HepG2 (cell line): ENCODE results near the gene TNMD. TPM values are rescaled to one million over a fixed set of nuclear protein-coding genes. Genes with fewer than 3 reads are reported as not detected.

Source experiments
- ATAC-seq: fragments of 200-7000 bp; cut with Tn5 transposase; 3 replicates; pipeline ENCODE4 v1.9.1; 2020; ENCODE audit warnings: mild to moderate bottlenecking, moderate library complexity
- BruUV-seq: library from RNA; stranded (reverse); fragments of 400-500 nt; replicated peaks from 2 replicates; lab custom pipeline; 2021; lab: Mats Ljungman, UMichigan
- CTCF ChIA-PET: fragments of 300-600 bp; formaldehyde crosslinking; extraction: SDS; loops from one replicate; lab custom pipeline; 2021; ENCODE audit warnings: low total read pairs, inconsistent platforms, low intra/inter-chr PET ratio; lab: Yijun Ruan, JAX
- POLR2A ChIA-PET: fragments of 350-600 bp; sonication (Branson Sonifier 250); formaldehyde crosslinking; loops from one replicate; lab custom pipeline; 2020; ENCODE audit warnings: antibody characterized with exemption, inconsistent platforms; lab: Yijun Ruan, JAX
- DNase-seq: peaks from one replicate; pipeline ENCODE4 v3.0.0-alpha.2; 2015; ENCODE audit warnings: low spot score
- FAIRE-seq: peaks from 3 replicates; lab custom pipeline; 2011; peaks lifted over from hg19 to GRCh38; lab: Jason Lieb, UNC
- H2AFZ ChIP-seq: one replicate; pipeline ENCODE4 v1.6.1; 2011; ENCODE audit warnings: low read length, inconsistent platforms
- H3K27ac ChIP-seq: fragments of 300-600 bp; 3 replicates; pipeline ENCODE4 v1.8.0; 2011; ENCODE audit warnings: mixed run types, mild to moderate bottlenecking, mixed read lengths, low read length, inconsistent platforms; ENCODE audit not compliant: insufficient read depth; ENCODE audit errors: extremely low read length
- H3K27me3 ChIP-seq, 2 experiments: fragments of 200-600 bp in 1 of 2; 2 replicates in 1 of 2; 3 replicates in 1 of 2; pipeline versions ENCODE4 v1.6.0 to v1.8.0; 2011; ENCODE audit warnings: low read length in 2 of 2, mild to moderate bottlenecking in 2 of 2, moderate library complexity in 2 of 2, inconsistent platforms in 1 of 2; ENCODE audit not compliant: insufficient read depth in 2 of 2, control insufficient read depth in 1 of 2
- H3K36me3 ChIP-seq, 2 experiments: fragments of 200-600 bp in 1 of 2; replicated peaks in 1 of 2; 2 replicates in 1 of 2; 3 replicates in 1 of 2; pipeline versions ENCODE4 v1.5.1 to v1.8.0; 2011; ENCODE audit warnings: low read length in 2 of 2, inconsistent platforms in 1 of 2; ENCODE audit not compliant: insufficient read depth in 2 of 2, control insufficient read depth in 1 of 2
- H3K4me1 ChIP-seq: 2 replicates; pipeline ENCODE4 v1.5.1; 2012; ENCODE audit warnings: low read length, inconsistent platforms; ENCODE audit not compliant: insufficient read depth
- H3K4me2 ChIP-seq: 2 replicates; pipeline ENCODE4 v1.6.0; 2011; ENCODE audit warnings: low read depth, low read length, inconsistent platforms
- H3K4me3 ChIP-seq, 3 experiments: fragments of 200-600 bp in 1 of 3; sonication (generic), shearing (Covaris generic) in 1 of 3; replicated peaks in 1 of 3; 2 replicates each; pipeline ENCODE4 v1.5.1; 2011 to 2016; ENCODE audit warnings: low read length in 3 of 3, inconsistent platforms in 2 of 3, low read depth in 2 of 3, mild to moderate bottlenecking in 2 of 3, control low read depth in 1 of 3, mixed read lengths in 1 of 3; ENCODE audit not compliant: insufficient read depth in 1 of 3
- H3K79me2 ChIP-seq: one replicate; pipeline ENCODE4 v1.6.1; 2011; ENCODE audit warnings: low read length, inconsistent platforms; ENCODE audit not compliant: insufficient read depth
- H3K9ac ChIP-seq: 2 replicates; pipeline ENCODE4 v1.6.0; 2011; ENCODE audit warnings: mild to moderate bottlenecking, low read depth, low read length, inconsistent platforms; ENCODE audit not compliant: insufficient read depth
- H3K9me3 ChIP-seq: 2 replicates; pipeline ENCODE4 v1.5.1; 2012; ENCODE audit warnings: mild to moderate bottlenecking, low read length
- H4K20me1 ChIP-seq: 2 replicates; pipeline ENCODE4 v1.6.0; 2011; ENCODE audit warnings: inconsistent platforms, mild to moderate bottlenecking, low read length, moderate library complexity; ENCODE audit not compliant: insufficient read depth
- ASH2L ChIP-seq: fragments of 300-600, 200-600 bp; sonication (generic); IDR thresholded peaks from 2 replicates; pipeline ENCODE4 v1.7.0; 2017; ENCODE audit warnings: low read depth, mild to moderate bottlenecking, moderate library complexity, mixed read lengths, low read length; ENCODE audit not compliant: insufficient read length
- CEBPG ChIP-seq: IDR thresholded peaks from 2 replicates; pipeline ENCODE4 v1.6.1; 2016
- GATAD2A ChIP-seq: IDR thresholded peaks from 2 replicates; pipeline ENCODE4 v1.6.1; 2016
- NBN ChIP-seq: fragments of 450-650 bp; conservative IDR thresholded peaks from 2 replicates; pipeline ENCODE4 v1.6.1; 2017
- POLR2A ChIP-seq, 2 experiments: IDR thresholded peaks; 2 replicates each; pipeline ENCODE4 v1.6.1; 2011; ENCODE audit warnings: low read depth in 2 of 2, low read length in 2 of 2, mild to moderate bottlenecking in 1 of 2, moderate library complexity in 1 of 2; ENCODE audit not compliant: insufficient read depth in 1 of 2
- POLR2G ChIP-seq: fragments of 200-400 bp; formaldehyde crosslinking; IDR thresholded peaks from 2 replicates; pipeline ENCODE4 v1.6.1; 2018; ENCODE audit warnings: mild to moderate bottlenecking, low read depth, low read length, moderate library complexity
- RXRB ChIP-seq: IDR thresholded peaks from 2 replicates; pipeline ENCODE4 v1.6.1; 2016; ENCODE audit warnings: borderline replicate concordance, missing genetic modification reagents, missing compliant biosample characterization
- SIX1 ChIP-seq: sonication (generic); formaldehyde crosslinking; IDR thresholded peaks from 2 replicates; pipeline ENCODE4 v1.4.0; 2020; ENCODE audit warnings: missing genetic modification reagents, borderline replicate concordance
- ZNF264 ChIP-seq: sonication (generic); formaldehyde crosslinking; IDR thresholded peaks from 2 replicates; pipeline ENCODE4 v1.4.0; 2020; ENCODE audit warnings: missing genetic modification reagents
- ZNF317 ChIP-seq: sonication (generic); formaldehyde crosslinking; IDR thresholded peaks from 2 replicates; pipeline ENCODE4 v1.5.0; 2020; ENCODE audit warnings: mild to moderate bottlenecking, missing genetic modification reagents
- ZNF407 ChIP-seq: sonication (generic); formaldehyde crosslinking; IDR thresholded peaks from one replicate; pipeline ENCODE4 v1.5.1; 2020; ENCODE audit warnings: mild to moderate bottlenecking, missing genetic modification reagents; ENCODE audit errors: not compliant biosample characterization
- ZNF546 ChIP-seq: sonication (generic); formaldehyde crosslinking; conservative IDR thresholded peaks from 2 replicates; pipeline ENCODE4 v1.8.1; 2023; ENCODE audit warnings: mild to moderate bottlenecking, missing genetic modification reagents
- ZNF670 ChIP-seq: sonication (generic); formaldehyde crosslinking; IDR thresholded peaks from 2 replicates; pipeline ENCODE4 v1.8.0; 2022; ENCODE audit warnings: mild to moderate bottlenecking, missing genetic modification reagents, borderline replicate concordance
- WGBS: methylation state at CpG from one replicate; pipeline ENCODE4 v1.1.6; 2017; ENCODE audit warnings: low lambda C conversion rate; 5-methylcytosine and 5-hydroxymethylcytosine counted together
- in situ Hi-C: cut with HindIII; loops from 2 replicates; pipeline ENCODE4 v1.10.0; 2017; ENCODE audit warnings: low pct_unique_long_range_greater_than_20kb; ENCODE audit not compliant: extremely low pct_ligation_motif_present
- intact Hi-C: fragments of 100-400 bp; cut with micrococcal nuclease; formaldehyde crosslinking; loops from one replicate; pipeline ENCODE4 v1.10.0; 2022; ENCODE audit not compliant: unreplicated experiment
- polyA plus RNA-seq, 8 experiments: library from polyadenylated mRNA; depleted of rRNA in 3 of 8; stranded (reverse) in 7 of 8; unstranded in 1 of 8; fragments of >200 nt; fragmentation: Illumina TruSeq in 4 of 8; extraction: Trizol in 4 of 8; gene quantifications; 2 replicates each; pipeline versions ENCODE4 v1.2.1 to v1.2.3, GENCODE V29; 2011 to 2016; ENCODE audit warnings: low read depth in 4 of 8, missing spikeins in 1 of 8, mixed read lengths in 1 of 8; ENCODE audit not compliant: insufficient read depth in 1 of 8
- total RNA-seq, 5 experiments: library from RNA; depleted of rRNA; stranded (reverse); fragments of >200 nt; fragmentation: Illumina TruSeq; extraction: Trizol; gene quantifications; 2 replicates each; pipeline ENCODE4 v1.2.3, GENCODE V29; 2016; ENCODE audit warnings: low read depth in 1 of 5
- TF ChIP-seq, protein P1 (sequence below): IDR thresholded peaks from 2 replicates; pipeline ENCODE4 v1.6.1; 2016; ENCODE audit warnings: low read depth

Gene TNMD
- total and polyA plus RNA-seq, 2 of the 13 experiments (the other 11 are each of a cell fraction or from before 2014, with no cell fraction given), result not detected

DNA sequence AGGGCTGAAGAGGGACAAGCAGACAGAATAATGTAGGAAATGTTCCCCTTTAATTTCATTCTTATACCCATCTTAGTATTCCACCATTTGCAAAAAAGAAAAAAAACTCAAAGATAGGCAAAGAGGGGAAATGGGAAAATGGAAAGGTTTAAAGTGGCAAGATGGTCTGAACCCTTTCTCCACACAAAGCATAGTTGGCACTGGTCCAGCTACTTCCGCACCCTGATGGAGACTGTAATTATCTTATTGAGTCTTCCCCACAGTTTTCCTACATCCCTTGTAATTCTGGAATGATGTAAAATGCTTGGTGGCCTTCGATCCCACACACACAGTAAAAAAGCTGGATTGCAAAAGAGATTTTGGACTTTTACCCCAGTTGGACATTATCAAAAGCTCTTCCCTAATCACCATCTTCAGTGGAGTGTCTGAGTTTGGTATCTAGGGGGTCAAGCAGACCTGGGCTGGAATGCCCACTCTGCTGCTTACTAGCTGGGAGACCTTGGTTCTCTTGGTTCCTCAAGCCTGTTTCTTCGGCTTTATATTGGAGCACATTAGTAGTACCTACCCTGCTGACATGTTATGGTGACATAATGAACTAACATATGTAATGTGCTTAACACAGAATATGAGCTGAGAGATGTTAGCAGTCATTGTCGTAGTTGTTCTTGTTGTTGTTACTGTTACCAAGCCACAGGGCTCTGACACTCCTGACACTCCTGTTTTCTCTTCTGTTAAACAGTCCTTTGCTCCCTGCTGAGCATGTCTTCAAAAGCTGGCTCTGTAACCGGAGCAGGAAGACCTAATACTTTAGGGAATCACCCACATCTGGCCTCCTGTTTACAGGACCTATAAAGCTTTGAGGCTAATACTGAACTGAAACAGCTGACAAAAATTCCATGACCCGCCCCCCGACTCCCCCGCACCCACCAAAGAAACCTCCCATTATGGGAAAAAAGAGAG lies 64.0 kb downstream of the TNMD start:
- peaks cover 82% of the 10 kb centered on the region for H3K4me1 ChIP-seq
- H3K79me2 ChIP-seq, result no peaks in the 10 kb centered on the region
- intact Hi-C loops, result loop anchor here (1.0 kb wide), 1 partner anchor 12 kb away; the partner anchor contains the start of gene TSPAN6
- peak overlapping the region; percentile 72 for H2AFZ ChIP-seq
- no peaks in the 10 kb centered on the region for H4K20me1 ChIP-seq
- no peaks in the 10 kb centered on the region for H3K27me3 ChIP-seq
- H3K4me3 ChIP-seq, result peak overlapping the region; percentile 41 to 57 (median 52); a peak in 4 of 6 replicates
- in situ Hi-C loops, result no loop called here
- DNase-seq (peak; percentile 60), ATAC-seq (peak; percentile 43), FAIRE-seq (peak; percentile 90)
- POLR2A ChIA-PET, result interaction anchor here (0.9 to 5.1 kb wide), 4 partner anchors 10 to 34 kb away, joined by 3 to 67 read pairs (median 6); partner anchors contain the start of gene TSPAN6
- no peaks in the 10 kb centered on the region for H3K36me3 ChIP-seq
- no peaks in the 10 kb centered on the region for H3K9me3 ChIP-seq
- BruUV-seq, result TSS peak; percentile 94
- WGBS, result 0% methylated on average over 8 of the region's 8 CpGs
- H3K27ac ChIP-seq, result peak overlapping the region; percentile 97
- peak overlapping the region; percentile 80 for H3K9ac ChIP-seq
- CTCF ChIA-PET, result no interaction called here
- peak overlapping the region; percentile 88 for H3K4me2 ChIP-seq
- peak; percentile 24 for TF ChIP-seq ASH2L
- no peak for TF ChIP-seq ZNF670 (CRISPR knock-in tag)
- no peak for TF ChIP-seq ZNF317
- peak; percentile 62; the same call in 1 of the 2 replicates for TF ChIP-seq CEBPG (CRISPR knock-in tag)
- TF ChIP-seq, protein P1, sequence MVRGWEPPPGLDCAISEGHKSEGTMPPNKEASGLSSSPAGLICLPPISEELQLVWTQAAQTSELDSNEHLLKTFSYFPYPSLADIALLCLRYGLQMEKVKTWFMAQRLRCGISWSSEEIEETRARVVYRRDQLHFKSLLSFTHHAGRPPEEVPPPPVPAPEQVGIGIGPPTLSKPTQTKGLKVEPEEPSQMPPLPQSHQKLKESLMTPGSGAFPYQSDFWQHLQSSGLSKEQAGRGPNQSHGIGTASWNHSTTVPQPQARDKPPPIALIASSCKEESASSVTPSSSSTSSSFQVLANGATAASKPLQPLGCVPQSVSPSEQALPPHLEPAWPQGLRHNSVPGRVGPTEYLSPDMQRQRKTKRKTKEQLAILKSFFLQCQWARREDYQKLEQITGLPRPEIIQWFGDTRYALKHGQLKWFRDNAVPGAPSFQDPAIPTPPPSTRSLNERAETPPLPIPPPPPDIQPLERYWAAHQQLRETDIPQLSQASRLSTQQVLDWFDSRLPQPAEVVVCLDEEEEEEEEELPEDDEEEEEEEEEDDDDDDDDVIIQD (CRISPR knock-in tag), result no peak
- TF ChIP-seq ZNF546 (CRISPR knock-in tag), result no peak
- TF ChIP-seq ZNF264 (CRISPR knock-in tag), result peak; percentile 26; the same call in 1 of the 2 replicates
- TF ChIP-seq POLR2A (IDR thresholded peaks at IDR 0.05; ENCODE audit: insufficient read depth in 1 of 2, low read depth in 2 of 2, low read length in 2 of 2), result peak in 1 of 2 experiments; percentile 57; a peak in 1 of 4 replicates
- TF ChIP-seq GATAD2A, result peak; percentile 65; the same call in 1 of the 2 replicates
- TF ChIP-seq NBN, result no peak
- TF ChIP-seq RXRB (CRISPR knock-in tag), result 0 out of 2 replicates have a peak, but pooled peaks have one; percentile 13
- TF ChIP-seq POLR2G, result peak; percentile 53; the same call in 1 of the 2 replicates
- TF ChIP-seq SIX1 (CRISPR knock-in tag), result no peak
- TF ChIP-seq ZNF407 (CRISPR knock-in tag), result no peak
